Liver (tissue), 9 donors: ENCODE results near the gene ZMYM1. TPM values are rescaled to one million over a fixed set of nuclear protein-coding genes. Genes with fewer than 3 reads are reported as not detected.
"Not testable (repeated sequence)": the region's sequence is repeated elsewhere in the genome, so short reads cannot be mapped to it uniquely, and the experiment has no call there.

Experiments
- DNase-seq: peaks from one replicate; pipeline ENCODE4 v3.0.0-alpha.2; 2017; ENCODE audit warnings: low spot score
- H3K27ac ChIP-seq, 2 donors: one replicate each; pipeline ENCODE4 v1.7.0; 2013; ENCODE audit warnings: inconsistent platforms in 2 of 2, low read length in 2 of 2, control low read depth in 1 of 2, low read depth in 1 of 2, mild to moderate bottlenecking in 1 of 2
- H3K27me3 ChIP-seq, 4 donors: one replicate each; pipeline versions ENCODE4 v1.6.1 to v1.7.0; 2013; ENCODE audit warnings: low read length in 3 of 4, inconsistent platforms in 1 of 4, mild to moderate bottlenecking in 1 of 4, moderate library complexity in 1 of 4; ENCODE audit not compliant: control insufficient read depth in 4 of 4, insufficient read depth in 4 of 4
- H3K36me3 ChIP-seq, 4 donors: one replicate each; pipeline versions ENCODE4 v1.6.1 to v1.7.0; 2013; ENCODE audit warnings: low read length in 3 of 4, mild to moderate bottlenecking in 3 of 4, low read depth in 1 of 4, moderate library complexity in 1 of 4; ENCODE audit not compliant: control insufficient read depth in 4 of 4, insufficient read depth in 3 of 4
- H3K4me1 ChIP-seq, 4 donors: one replicate each; pipeline versions ENCODE4 v1.6.1 to v1.7.0; 2013; ENCODE audit warnings: low read length in 3 of 4, mild to moderate bottlenecking in 3 of 4, moderate library complexity in 1 of 4; ENCODE audit not compliant: control insufficient read depth in 4 of 4, insufficient read depth in 4 of 4
- H3K4me3 ChIP-seq, 3 donors: one replicate each; pipeline versions ENCODE4 v1.6.1 to v1.7.0; 2013; ENCODE audit warnings: low read length in 3 of 3, control low read depth in 1 of 3, low read depth in 1 of 3, mild to moderate bottlenecking in 1 of 3
- H3K9ac ChIP-seq, 2 donors: one replicate each; pipeline ENCODE4 v1.7.0; 2013; ENCODE audit warnings: low read length in 2 of 2, mild to moderate bottlenecking in 2 of 2, moderate library complexity in 2 of 2, control low read depth in 1 of 2, low read depth in 1 of 2
- H3K9me3 ChIP-seq, 4 donors: one replicate each; pipeline versions ENCODE4 v1.6.1 to v1.7.0; 2013; ENCODE audit warnings: low read length in 3 of 4; ENCODE audit not compliant: control insufficient read depth in 4 of 4
- EGR1 ChIP-seq, 2 donors: IDR thresholded peaks; 2 replicates each; pipeline ENCODE4 v1.6.1; 2016 to 2018; ENCODE audit warnings: antibody characterized with exemption in 2 of 2, low read depth in 2 of 2
- FOXA1 ChIP-seq: IDR thresholded peaks from 2 replicates; pipeline ENCODE4 v1.6.1; 2016; ENCODE audit warnings: antibody characterized with exemption
- GABPA ChIP-seq, 2 donors: IDR thresholded peaks in 1 of 2; conservative IDR thresholded peaks in 1 of 2; 2 replicates each; pipeline ENCODE4 v1.6.1; 2016; ENCODE audit warnings: antibody characterized with exemption in 2 of 2, mild to moderate bottlenecking in 1 of 2, moderate library complexity in 1 of 2
- HNF4G ChIP-seq: IDR thresholded peaks from 2 replicates; pipeline ENCODE4 v1.6.1; 2016; ENCODE audit warnings: antibody characterized with exemption
- JUND ChIP-seq, 2 donors: IDR thresholded peaks; 2 replicates each; pipeline ENCODE4 v1.6.1; 2016; ENCODE audit warnings: antibody characterized with exemption in 2 of 2
- MAX ChIP-seq: IDR thresholded peaks from 2 replicates; pipeline ENCODE4 v1.6.1; 2016; ENCODE audit warnings: antibody characterized with exemption
- NR2F2 ChIP-seq: IDR thresholded peaks from 2 replicates; pipeline ENCODE4 v1.6.1; 2016; ENCODE audit warnings: antibody characterized with exemption
- RXRA ChIP-seq, 2 donors: IDR thresholded peaks; 2 replicates each; pipeline ENCODE4 v1.6.1; 2017 to 2018; ENCODE audit warnings: antibody characterized with exemption in 2 of 2, mild to moderate bottlenecking in 1 of 2
- SP1 ChIP-seq: IDR thresholded peaks from 2 replicates; pipeline ENCODE4 v1.6.1; 2018; ENCODE audit warnings: antibody characterized with exemption, mild to moderate bottlenecking
- YY1 ChIP-seq: IDR thresholded peaks from 2 replicates; pipeline ENCODE4 v1.6.1; 2016; ENCODE audit warnings: antibody characterized with exemption, mild to moderate bottlenecking
- WGBS: extraction: QIAGEN DNeasy Blood & Tissue Kit; methylation state at CpG from one replicate; pipeline ENCODE4 v1.1.7; 2013; 5-methylcytosine and 5-hydroxymethylcytosine counted together
- polyA plus RNA-seq, 2 donors: library from polyadenylated mRNA; stranded (reverse) in 1 of 2; unstranded in 1 of 2; fragments of 200-250 nt in 1 of 2; fragments of >200 nt in 1 of 2; fragmentation: Nextera tagmentation in 1 of 2; extraction: Ambion mirVana in 1 of 2; gene quantifications; one replicate each; pipeline versions ENCODE4 v1.2.1 to v1.2.3, GENCODE V29; 2013 to 2015
- total RNA-seq, 2 donors: library from RNA; depleted of rRNA; stranded (reverse); fragments of >200 nt; gene quantifications; one replicate each; pipeline ENCODE4 v1.2.3, GENCODE V29; 2014
- TF ChIP-seq, protein P1 (sequence below): IDR thresholded peaks from 2 replicates; pipeline ENCODE4 v1.6.1; 2016; ENCODE audit warnings: antibody characterized with exemption, mild to moderate bottlenecking
- TF ChIP-seq, protein P2 (sequence below): IDR thresholded peaks from 2 replicates; pipeline ENCODE4 v1.6.1; 2016; ENCODE audit warnings: antibody characterized with exemption
- donor health status: healthy.
- donor health status: healthy.
- donor health status: healthy.
- donor health status: healthy.
- donor health status: healthy.

Gene ZMYM1
- total and polyA plus RNA-seq, 4 donors, result 2.0 to 10.8 (median 5.7) TPM

- not testable (repeated sequence) for H3K9ac ChIP-seq, H3K27ac ChIP-seq, DNase-seq, H3K9me3 ChIP-seq, H3K27me3 ChIP-seq, H3K4me1 ChIP-seq, H3K36me3 ChIP-seq, H3K4me3 ChIP-seq
- 94% methylated on average over 9 of the region's 9 CpGs for whole genome bisulfite sequencing
Observed at GRCh38 chr1:35142728-35143127, 63.5 kb downstream of the ZMYM1 start.

- Histone ChIP-seq H3K9ac (no peak overlapping the region), H3K4me3 (no peak overlapping the region), H3K27ac (no peak overlapping the region), H3K36me3 (no peaks in the 10 kb centered on the region), H3K4me1 (no peaks in the 10 kb centered on the region), H3K27me3 (no peaks in the 10 kb centered on the region), H3K9me3 (no peaks in the 10 kb centered on the region)
- no peak for TF ChIP-seq RXRA (IDR thresholded peaks at IDR 0.05)
- no peak for TF ChIP-seq FOXA1
- TF ChIP-seq HNF4G, result no peak
- no peak for TF ChIP-seq EGR1 (IDR thresholded peaks at IDR 0.05; ENCODE audit: low read depth in 2 of 2)
- TF ChIP-seq, protein P1, sequence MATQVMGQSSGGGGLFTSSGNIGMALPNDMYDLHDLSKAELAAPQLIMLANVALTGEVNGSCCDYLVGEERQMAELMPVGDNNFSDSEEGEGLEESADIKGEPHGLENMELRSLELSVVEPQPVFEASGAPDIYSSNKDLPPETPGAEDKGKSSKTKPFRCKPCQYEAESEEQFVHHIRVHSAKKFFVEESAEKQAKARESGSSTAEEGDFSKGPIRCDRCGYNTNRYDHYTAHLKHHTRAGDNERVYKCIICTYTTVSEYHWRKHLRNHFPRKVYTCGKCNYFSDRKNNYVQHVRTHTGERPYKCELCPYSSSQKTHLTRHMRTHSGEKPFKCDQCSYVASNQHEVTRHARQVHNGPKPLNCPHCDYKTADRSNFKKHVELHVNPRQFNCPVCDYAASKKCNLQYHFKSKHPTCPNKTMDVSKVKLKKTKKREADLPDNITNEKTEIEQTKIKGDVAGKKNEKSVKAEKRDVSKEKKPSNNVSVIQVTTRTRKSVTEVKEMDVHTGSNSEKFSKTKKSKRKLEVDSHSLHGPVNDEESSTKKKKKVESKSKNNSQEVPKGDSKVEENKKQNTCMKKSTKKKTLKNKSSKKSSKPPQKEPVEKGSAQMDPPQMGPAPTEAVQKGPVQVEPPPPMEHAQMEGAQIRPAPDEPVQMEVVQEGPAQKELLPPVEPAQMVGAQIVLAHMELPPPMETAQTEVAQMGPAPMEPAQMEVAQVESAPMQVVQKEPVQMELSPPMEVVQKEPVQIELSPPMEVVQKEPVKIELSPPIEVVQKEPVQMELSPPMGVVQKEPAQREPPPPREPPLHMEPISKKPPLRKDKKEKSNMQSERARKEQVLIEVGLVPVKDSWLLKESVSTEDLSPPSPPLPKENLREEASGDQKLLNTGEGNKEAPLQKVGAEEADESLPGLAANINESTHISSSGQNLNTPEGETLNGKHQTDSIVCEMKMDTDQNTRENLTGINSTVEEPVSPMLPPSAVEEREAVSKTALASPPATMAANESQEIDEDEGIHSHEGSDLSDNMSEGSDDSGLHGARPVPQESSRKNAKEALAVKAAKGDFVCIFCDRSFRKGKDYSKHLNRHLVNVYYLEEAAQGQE, result no peak
- TF ChIP-seq GABPA (IDR thresholded peaks at IDR 0.05 in 1 of 2, conservative IDR thresholded peaks at IDR 0.05 in 1 of 2), result no peak
- no peak for TF ChIP-seq SP1
- no peak for TF ChIP-seq NR2F2
- no peak for TF ChIP-seq YY1
- no peak for TF ChIP-seq JUND (IDR thresholded peaks at IDR 0.05)
- no peak for TF ChIP-seq MAX
- TF ChIP-seq, protein P2, sequence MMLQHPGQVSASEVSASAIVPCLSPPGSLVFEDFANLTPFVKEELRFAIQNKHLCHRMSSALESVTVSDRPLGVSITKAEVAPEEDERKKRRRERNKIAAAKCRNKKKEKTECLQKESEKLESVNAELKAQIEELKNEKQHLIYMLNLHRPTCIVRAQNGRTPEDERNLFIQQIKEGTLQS, result no peak
- DNase-seq, result no peak
- whole genome bisulfite sequencing, result 93% methylated on average over 12 of the region's 12 CpGs
Observed at GRCh38 chr1:35143737-35144508, 64.7 kb downstream of the ZMYM1 start.

DNA sequence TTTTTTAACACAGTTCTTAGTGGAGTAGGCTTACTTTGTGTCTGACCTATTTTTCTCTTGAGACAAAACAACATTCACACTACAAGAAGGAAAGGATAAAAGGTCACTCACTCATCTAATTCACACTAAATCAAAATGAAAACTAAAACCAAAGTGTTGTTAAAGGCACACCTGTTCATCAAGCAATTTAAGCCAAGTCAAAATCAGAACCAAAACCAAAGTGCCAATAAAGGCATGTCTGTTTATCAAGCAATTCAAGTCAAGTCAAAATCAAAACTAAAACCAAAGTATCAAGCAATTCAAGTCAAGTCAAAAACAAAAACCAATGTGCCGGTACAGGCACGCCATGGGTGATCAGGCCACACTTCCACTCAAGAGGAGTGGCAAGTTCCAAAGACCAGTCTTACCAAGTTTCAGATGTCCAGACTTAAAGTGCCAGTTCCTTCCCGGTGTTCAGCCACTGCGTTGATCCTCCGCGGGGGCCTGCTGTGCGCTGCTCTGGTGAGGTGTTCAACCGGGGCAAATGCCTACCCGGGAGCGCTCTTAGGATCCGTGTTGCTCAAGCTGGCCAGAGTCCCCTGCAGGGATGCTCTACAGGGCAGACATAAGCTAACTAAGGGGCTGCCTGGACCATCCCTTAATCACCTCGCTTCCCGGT lies 66.8 kb downstream of the ZMYM1 start:
- not testable (repeated sequence) for H3K27me3 ChIP-seq, H3K27ac ChIP-seq, H3K4me1 ChIP-seq, H3K9me3 ChIP-seq, DNase-seq, H3K36me3 ChIP-seq, H3K9ac ChIP-seq, H3K4me3 ChIP-seq
- 79% methylated on average over 13 of the region's 13 CpGs for WGBS
